GM21526 (cell line): ENCODE data around the gene CDK11A.
"Not testable (repeated sequence)": the region's sequence is repeated elsewhere in the genome, so short reads cannot be mapped to it uniquely, and the experiment has no call there.

Source experiments
- ATAC-seq: cut with Tn5 transposase; IDR thresholded peaks from one replicate; pipeline ENCODE4 v1.9.1; 2021; ENCODE audit warnings: moderate library complexity; ENCODE audit not compliant: unreplicated experiment, low FRiP score

CDK11A gene

GRCh38 chr1:1687846-1688245 lies 36.3 kb downstream of the CDK11A start:
- ATAC-seq = no peak

- no peak for ATAC-seq
Observed at GRCh38 chr1:1684031-1684681, 40.0 kb downstream of the CDK11A start.

GRCh38 chr1:1683104-1683905 lies 40.9 kb downstream of the CDK11A start:
- no peak for ATAC-seq

- ATAC-seq = no peak
Observed at GRCh38 chr1:1680912-1681273, 43.3 kb downstream of the CDK11A start.

- no peak for ATAC-seq
Observed at GRCh38 chr1:1680031-1680911, 43.9 kb downstream of the CDK11A start.

- ATAC-seq = no peak
Observed at GRCh38 chr1:1678581-1679380, 45.4 kb downstream of the CDK11A start.

GRCh38 chr1:1677718-1678580 lies 46.2 kb downstream of the CDK11A start:
- peak; percentile 57 for ATAC-seq

GRCh38 chr1:1676087-1676486 lies 48.1 kb downstream of the CDK11A start:
- ATAC-seq = not testable (repeated sequence)

GRCh38 chr1:1675218-1675617 lies 48.9 kb downstream of the CDK11A start:
- not testable (repeated sequence) for ATAC-seq

GRCh38 chr1:1674806-1675205 lies 49.4 kb downstream of the CDK11A start:
- ATAC-seq = not testable (repeated sequence)

GRCh38 chr1:1672181-1672965 lies 51.8 kb downstream of the CDK11A start:
- no peak for ATAC-seq

GRCh38 chr1:1671365-1672119 lies 52.6 kb downstream of the CDK11A start:
- no peak for ATAC-seq

GRCh38 chr1:1670866-1671265 lies 53.3 kb downstream of the CDK11A start:
- no peak for ATAC-seq

GRCh38 chr1:1669468-1670440 lies 54.4 kb downstream of the CDK11A start:
- ATAC-seq = no peak

- no peak for ATAC-seq
Observed at GRCh38 chr1:1666526-1666925, 57.6 kb downstream of the CDK11A start.

- ATAC-seq = no peak
Observed at GRCh38 chr1:1665815-1666251, 58.3 kb downstream of the CDK11A start.
